GM23338 (cell line): ENCODE results near the gene PPA1. TPM values are rescaled to one million over a fixed set of nuclear protein-coding genes. Genes with fewer than 3 reads are reported as not detected.

Source experiments
- polyA plus RNA-seq: library from polyadenylated mRNA; unstranded; fragments of >200 nt; fragmentation: Nextera tagmentation; extraction: Ambion mirVana; gene quantifications from 2 replicates; pipeline ENCODE4 v1.2.1, GENCODE V29; 2016
- small RNA-seq: library from RNA; depleted of rRNA; stranded (forward); fragments of <200 nt; gene quantifications from one replicate; pipeline ENCODE3, GENCODE V24; 2014; ENCODE audit warnings: low replicate concordance
- total RNA-seq: library from RNA; depleted of rRNA; stranded (reverse); fragments of >200 nt; shearing (Covaris generic); gene quantifications from 2 replicates; pipeline ENCODE4 v1.2.3, GENCODE V29; 2014; rRNA removed

The PPA1 gene
- total and polyA plus RNA-seq, 2 experiments from 2014 or later, result 135 to 228 TPM

Small RNAs within 50 kb of the gene (small RNA-seq; reads per million reads assigned to genes)
- not detected for gene RPS25P9

Other genes with a start within 250 kb of the PPA1 start
- gene MACROH2A2, start 180.6 kb downstream of the PPA1 start, total RNA-seq, result 16.2 and 17.6 TPM in 2 replicates
- gene MACROH2A2, start 180.6 kb downstream of the PPA1 start, polyA plus RNA-seq, result 11.6 and 12.5 TPM in 2 replicates
- 3.1 and 3.2 TPM in 2 replicates for gene AIFM2, start 100.6 kb downstream of the PPA1 start, total RNA-seq
- gene AIFM2, start 100.6 kb downstream of the PPA1 start, polyA plus RNA-seq, result 1.7 and 3.6 TPM in 2 replicates
- gene TYSND1, start 86.7 kb downstream of the PPA1 start, total RNA-seq, result 14.1 and 19.5 TPM in 2 replicates
- gene TYSND1, start 86.7 kb downstream of the PPA1 start, polyA plus RNA-seq, result 5.2 and 5.4 TPM in 2 replicates
- 71.5 and 84.8 TPM in 2 replicates for gene SAR1A, start 62.9 kb downstream of the PPA1 start, total RNA-seq
- gene SAR1A, start 62.9 kb downstream of the PPA1 start, polyA plus RNA-seq, result 58.1 and 68.1 TPM in 2 replicates
- 0.03 and 0.08 TPM in 2 replicates for gene NPFFR1, start 50.6 kb upstream of the PPA1 start, total RNA-seq
- 0.05 TPM in 1 of 2 replicates, not detected in the other for gene NPFFR1, start 50.6 kb upstream of the PPA1 start, polyA plus RNA-seq
- 43.3 and 43.9 TPM in 2 replicates for gene LRRC20, start 149.2 kb upstream of the PPA1 start, total RNA-seq
- 5.9 and 7.1 TPM in 2 replicates for gene LRRC20, start 149.2 kb upstream of the PPA1 start, polyA plus RNA-seq
- gene EIF4EBP2, start 170.7 kb upstream of the PPA1 start, total RNA-seq, result 131 and 138 TPM in 2 replicates
- 40.5 and 42.0 TPM in 2 replicates for gene EIF4EBP2, start 170.7 kb upstream of the PPA1 start, polyA plus RNA-seq
- 28.4 and 29.9 TPM in 2 replicates for gene NODAL, start 208.3 kb upstream of the PPA1 start, total RNA-seq
- gene NODAL, start 208.3 kb upstream of the PPA1 start, polyA plus RNA-seq, result 11.2 and 12.0 TPM in 2 replicates
- gene PALD1, start 245.3 kb upstream of the PPA1 start, total RNA-seq, result 48.7 and 58.2 TPM in 2 replicates
- gene PALD1, start 245.3 kb upstream of the PPA1 start, polyA plus RNA-seq, result 11.1 and 11.9 TPM in 2 replicates